ENCODE results near the gene AOX1. TPM values are rescaled to one million over a fixed set of nuclear protein-coding genes. Genes with fewer than 3 reads are reported as not detected.

AOX1 gene
- total RNA-seq, 1 experiment from 2014 or later, result 57.2 TPM

- POLR2A ChIA-PET (ENCODE audit: unreplicated experiment), result no interaction called here
- no TSS peak for BruUV-seq (replicated peaks)
- ATAC-seq, result no peak
- H3K27me3 ChIP-seq (ENCODE audit: low read length), result no peaks in the 10 kb centered on the region
- DNase-seq, result no peak
- H3K9ac ChIP-seq (ENCODE audit: low read length), result no peak overlapping the region
- H4K20me1 ChIP-seq (ENCODE audit: low read length), result no peaks in the 10 kb centered on the region
- no peaks in the 10 kb centered on the region for H3F3A ChIP-seq (ENCODE audit: low read length, unreplicated experiment)
- H3K4me1 ChIP-seq (ENCODE audit: insufficient read depth, low read length), result peaks cover 36% of the 10 kb centered on the region
- H3K4me3 ChIP-seq (ENCODE audit: low read length), result no peak overlapping the region
- H3K36me3 ChIP-seq (ENCODE audit: low read depth, low read length), result no peaks in the 10 kb centered on the region
- H3K27ac ChIP-seq (ENCODE audit: low read length), result no peak overlapping the region
- H3K9me3 ChIP-seq (ENCODE audit: low read length), result no peaks in the 10 kb centered on the region
- no peak overlapping the region for H3K4me2 ChIP-seq (ENCODE audit: low read length)
- H3K79me2 ChIP-seq (ENCODE audit: low read length), result peaks cover 7% of the 10 kb centered on the region; the same call in 1 of the 2 replicates
- H3K9me2 ChIP-seq (replicated peaks; ENCODE audit: low read length), result no peaks in the 10 kb centered on the region
- CTCF ChIA-PET, result no interaction called here
- H2AFZ ChIP-seq (ENCODE audit: low read length), result no peak overlapping the region
- intact Hi-C loops (cut with micrococcal nuclease), result no loop called here
- no peak for TF ChIP-seq EZH2phosphoT487 (IDR thresholded peaks at IDR 0.05; ENCODE audit: borderline replicate concordance, low read length)
- TF ChIP-seq EZH2 (IDR thresholded peaks at IDR 0.05; ENCODE audit: low read length, unreplicated experiment), result no peak
- no peak for TF ChIP-seq CTCF (conservative IDR thresholded peaks at IDR 0.05; ENCODE audit: low read depth, low read length)
These were observed 30.8 kb downstream of the AOX1 start for GRCh38 chr2:200616656-200617055.

- ChIA-PET POLR2A (ENCODE audit: unreplicated experiment) (no interaction called here), CTCF (no interaction called here)
- TF ChIP-seq CTCF (conservative IDR thresholded peaks at IDR 0.05; ENCODE audit: low read depth, low read length) (no peak), EZH2 (IDR thresholded peaks at IDR 0.05; ENCODE audit: low read length, unreplicated experiment) (no peak), EZH2phosphoT487 (IDR thresholded peaks at IDR 0.05; ENCODE audit: borderline replicate concordance, low read length) (no peak)
- no peaks in the 10 kb centered on the region for H3K9me3 ChIP-seq (ENCODE audit: low read length)
- no peaks in the 10 kb centered on the region for H3K9me2 ChIP-seq (replicated peaks; ENCODE audit: low read length)
- H4K20me1 ChIP-seq (ENCODE audit: low read length), result no peaks in the 10 kb centered on the region
- H3K27me3 ChIP-seq (ENCODE audit: low read length), result no peaks in the 10 kb centered on the region
- ATAC-seq (no peak), DNase-seq (no peak)
- H3K27ac ChIP-seq (ENCODE audit: low read length), result no peak overlapping the region
- no peak overlapping the region for H3K4me3 ChIP-seq (ENCODE audit: low read length)
- no TSS peak for BruUV-seq (replicated peaks)
- no peak overlapping the region for H3K4me2 ChIP-seq (ENCODE audit: low read length)
- no peaks in the 10 kb centered on the region for H3K36me3 ChIP-seq (ENCODE audit: low read depth, low read length)
- H3K4me1 ChIP-seq (ENCODE audit: insufficient read depth, low read length), result peaks cover 36% of the 10 kb centered on the region
- H2AFZ ChIP-seq (ENCODE audit: low read length), result no peak overlapping the region
- H3F3A ChIP-seq (ENCODE audit: low read length, unreplicated experiment), result no peaks in the 10 kb centered on the region
- no peak overlapping the region for H3K9ac ChIP-seq (ENCODE audit: low read length)
- intact Hi-C loops (cut with micrococcal nuclease), result loop anchor here (1.0 to 2.0 kb wide), 2 partner anchors 39 to 86 kb away; no protein-coding TSS in a partner anchor
- 0 out of 2 replicates have a peak, but pooled peaks cover 1% of the 10 kb centered on the region for H3K79me2 ChIP-seq (ENCODE audit: low read length)
These were observed 31.6 kb downstream of the AOX1 start for GRCh38 chr2:200617156-200618053.

- ATAC-seq (no peak), DNase-seq (no peak)
- H3F3A ChIP-seq (ENCODE audit: low read length, unreplicated experiment), result no peaks in the 10 kb centered on the region
- H2AFZ ChIP-seq (ENCODE audit: low read length), result no peak overlapping the region
- H3K9me3 ChIP-seq (ENCODE audit: low read length), result no peaks in the 10 kb centered on the region
- no peaks in the 10 kb centered on the region for H3K79me2 ChIP-seq (ENCODE audit: low read length)
- BruUV-seq (replicated peaks), result no TSS peak
- POLR2A ChIA-PET (ENCODE audit: unreplicated experiment), result no interaction called here
- no peaks in the 10 kb centered on the region for H3K36me3 ChIP-seq (ENCODE audit: low read depth, low read length)
- no peak overlapping the region for H3K27ac ChIP-seq (ENCODE audit: low read length)
- H3K9ac ChIP-seq (ENCODE audit: low read length), result no peak overlapping the region
- H3K27me3 ChIP-seq (ENCODE audit: low read length), result no peaks in the 10 kb centered on the region
- CTCF ChIA-PET, result interaction anchor here (1.0 kb wide), 2 partner anchors 84 to 118 kb away, joined by 3 to 4 read pairs; no protein-coding TSS in a partner anchor
- H3K4me3 ChIP-seq (ENCODE audit: low read length), result no peak overlapping the region
- peaks cover 36% of the 10 kb centered on the region for H3K4me1 ChIP-seq (ENCODE audit: insufficient read depth, low read length)
- no peaks in the 10 kb centered on the region for H4K20me1 ChIP-seq (ENCODE audit: low read length)
- no peaks in the 10 kb centered on the region for H3K9me2 ChIP-seq (replicated peaks; ENCODE audit: low read length)
- no peak for TF ChIP-seq CTCF (conservative IDR thresholded peaks at IDR 0.05; ENCODE audit: low read depth, low read length)
- no peak for TF ChIP-seq EZH2phosphoT487 (IDR thresholded peaks at IDR 0.05; ENCODE audit: borderline replicate concordance, low read length)
- TF ChIP-seq EZH2 (IDR thresholded peaks at IDR 0.05; ENCODE audit: low read length, unreplicated experiment), result no peak
- H3K4me2 ChIP-seq (ENCODE audit: low read length), result no peak overlapping the region
- intact Hi-C loops (cut with micrococcal nuclease), result loop anchor here (1.0 to 2.0 kb wide), 2 partner anchors 39 to 85 kb away; no protein-coding TSS in a partner anchor
These were observed 32.2 kb downstream of the AOX1 start for GRCh38 chr2:200618054-200618419.
